Sigmoid colon (tissue), 7 donors: ENCODE results near the gene ASXL3. TPM values are rescaled to one million over a fixed set of nuclear protein-coding genes. Genes with fewer than 3 reads are reported as not detected.

Experiments used
- DNase-seq: peaks from one replicate; pipeline ENCODE4 v3.0.0-alpha.2; 2019
- H3K27ac ChIP-seq, 4 donors: fragments of 200-600 bp; sonication (generic); one replicate each; pipeline ENCODE4 v1.5.1; 2016 to 2019; ENCODE audit warnings: mild to moderate bottlenecking in 1 of 4
- H3K27me3 ChIP-seq, 3 donors: fragments of 200-600 bp; sonication (generic); one replicate each; pipeline ENCODE4 v1.5.1; 2019; ENCODE audit warnings: mild to moderate bottlenecking in 1 of 3
- H3K36me3 ChIP-seq, 4 donors: fragments of 200-600 bp; sonication (generic); one replicate each; pipeline ENCODE4 v1.5.1; 2016 to 2019
- H3K4me1 ChIP-seq, 4 donors: fragments of 200-600 bp; sonication (generic); one replicate each; pipeline ENCODE4 v1.5.1; 2017 to 2019
- H3K4me3 ChIP-seq, 4 donors: fragments of 200-600 bp; sonication (generic); one replicate each; pipeline ENCODE4 v1.5.1; 2017 to 2019; ENCODE audit warnings: mild to moderate bottlenecking in 2 of 4, moderate library complexity in 1 of 4
- H3K9me3 ChIP-seq, 4 donors: fragments of 200-600 bp in 3 of 4; sonication (generic) in 3 of 4; one replicate each; pipeline versions ENCODE4 v1.5.1 to v1.6.1; 2013 to 2019
- EP300 ChIP-seq, 4 donors: sonication (generic); formaldehyde crosslinking; IDR thresholded peaks; one replicate each; pipeline ENCODE4 v1.6.1; 2017; ENCODE audit warnings: antibody characterized with exemption in 4 of 4
- POLR2A ChIP-seq, 2 donors: fragments of 450-650 bp; IDR thresholded peaks; one replicate each; pipeline ENCODE4 v1.6.1; 2016; ENCODE audit warnings: antibody characterized with exemption in 2 of 2, mild to moderate bottlenecking in 2 of 2, moderate library complexity in 2 of 2
- POLR2AphosphoS5 ChIP-seq, 4 donors: sonication (generic); formaldehyde crosslinking; IDR thresholded peaks; one replicate each; pipeline ENCODE4 v1.6.1; 2017; ENCODE audit warnings: antibody characterized with exemption in 4 of 4
- WGBS, 2 donors: extraction: QIAGEN DNeasy Blood & Tissue Kit; methylation state at CpG; one replicate each; pipeline ENCODE4 v1.1.7; 2013; 5-methylcytosine and 5-hydroxymethylcytosine counted together
- intact Hi-C: fragments of 100-400 bp; cut with DNase I; formaldehyde crosslinking; loops from one replicate; pipeline ENCODE4 v1.15.1; 2023
- polyA plus RNA-seq, 3 donors: library from polyadenylated mRNA; stranded (reverse); fragments of 200-250 nt; gene quantifications; one replicate each; pipeline ENCODE4 v1.2.3, GENCODE V29; 2013
- total RNA-seq, 4 donors: library from RNA; depleted of rRNA; stranded (reverse); fragments of >200 nt; gene quantifications; one replicate each; pipeline ENCODE4 v1.1.0, GENCODE V29; 2016
- TF ChIP-seq, protein P1 (sequence below), 4 experiments: fragments of 450-650 bp in 3 of 4; fragments of 200-600 bp in 1 of 4; IDR thresholded peaks; one replicate each; pipeline ENCODE4 v1.5.1; 2016 to 2019; ENCODE audit warnings: antibody characterized with exemption in 4 of 4, mild to moderate bottlenecking in 3 of 4, moderate library complexity in 2 of 4
- donor health status: healthy with polysubstance abuse.
- donor health status: Bipolar disorder and iron deficiency.
- donor health status: healthy.

ASXL3 gene
- total and polyA plus RNA-seq, 7 donors = under 0.01 to 9.1 (median 3.6) TPM

DNA sequence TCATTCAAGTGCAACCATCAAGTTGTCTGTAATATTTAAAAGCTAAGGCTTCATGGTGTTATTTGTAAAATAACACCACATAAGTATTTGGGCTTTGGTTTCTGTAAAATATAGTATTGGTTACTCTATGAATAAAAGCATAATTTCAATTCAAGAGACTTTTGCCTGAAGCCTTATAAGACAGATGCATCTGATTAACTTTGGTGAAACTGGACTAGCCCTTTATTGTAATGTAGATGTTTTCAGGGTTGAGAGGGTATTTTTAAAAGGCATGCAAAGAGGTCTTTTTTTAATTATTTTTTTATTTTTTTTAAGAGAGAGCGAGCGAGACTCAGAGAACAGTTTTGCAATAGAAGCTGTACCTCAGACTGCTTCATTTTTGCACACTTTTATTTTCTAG is 66.5 kb downstream of the ASXL3 start:
- no peak overlapping the region for H3K4me3 ChIP-seq

DNA sequence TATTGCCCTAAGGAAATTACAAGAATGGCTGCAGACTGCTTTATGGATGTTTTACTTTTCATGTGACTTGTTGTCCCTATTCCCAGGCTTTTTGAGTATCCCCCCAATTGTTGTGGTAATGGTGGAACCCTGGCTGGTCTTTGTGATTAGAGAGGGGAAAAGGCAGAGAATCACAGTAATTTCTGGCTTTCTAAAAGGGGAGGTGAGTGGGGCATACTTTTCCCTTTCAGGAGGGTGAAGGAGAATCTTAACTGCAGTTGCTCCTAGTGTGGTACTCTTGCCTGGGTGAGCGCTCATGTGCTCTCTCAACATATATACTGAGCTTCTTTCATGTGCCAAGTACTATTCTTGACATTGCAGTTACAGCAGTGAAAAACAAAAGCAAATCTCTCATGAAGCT is 69.3 kb downstream of the ASXL3 start:
- intact Hi-C loops = no loop called here

More for the DNA sequence above, 66.5 kb downstream of the ASXL3 start:
- intact Hi-C loops = no loop called here
- H3K36me3 ChIP-seq = no peaks in the 10 kb centered on the region
- no peak for DNase-seq
- H3K9me3 ChIP-seq = no peaks in the 10 kb centered on the region
- no peak for TF ChIP-seq POLR2AphosphoS5 (IDR thresholded peaks at IDR 0.05)
- TF ChIP-seq, protein P1, sequence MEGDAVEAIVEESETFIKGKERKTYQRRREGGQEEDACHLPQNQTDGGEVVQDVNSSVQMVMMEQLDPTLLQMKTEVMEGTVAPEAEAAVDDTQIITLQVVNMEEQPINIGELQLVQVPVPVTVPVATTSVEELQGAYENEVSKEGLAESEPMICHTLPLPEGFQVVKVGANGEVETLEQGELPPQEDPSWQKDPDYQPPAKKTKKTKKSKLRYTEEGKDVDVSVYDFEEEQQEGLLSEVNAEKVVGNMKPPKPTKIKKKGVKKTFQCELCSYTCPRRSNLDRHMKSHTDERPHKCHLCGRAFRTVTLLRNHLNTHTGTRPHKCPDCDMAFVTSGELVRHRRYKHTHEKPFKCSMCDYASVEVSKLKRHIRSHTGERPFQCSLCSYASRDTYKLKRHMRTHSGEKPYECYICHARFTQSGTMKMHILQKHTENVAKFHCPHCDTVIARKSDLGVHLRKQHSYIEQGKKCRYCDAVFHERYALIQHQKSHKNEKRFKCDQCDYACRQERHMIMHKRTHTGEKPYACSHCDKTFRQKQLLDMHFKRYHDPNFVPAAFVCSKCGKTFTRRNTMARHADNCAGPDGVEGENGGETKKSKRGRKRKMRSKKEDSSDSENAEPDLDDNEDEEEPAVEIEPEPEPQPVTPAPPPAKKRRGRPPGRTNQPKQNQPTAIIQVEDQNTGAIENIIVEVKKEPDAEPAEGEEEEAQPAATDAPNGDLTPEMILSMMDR (IDR thresholded peaks at IDR 0.05) = no peak
- no peak for TF ChIP-seq POLR2A (IDR thresholded peaks at IDR 0.05)
- no peak for TF ChIP-seq EP300 (IDR thresholded peaks at IDR 0.05)
- no peaks in the 10 kb centered on the region for H3K4me1 ChIP-seq
- H3K27me3 ChIP-seq = no peaks in the 10 kb centered on the region
- no peak overlapping the region for H3K27ac ChIP-seq
- WGBS, 2 donors = 91 to 96% methylated on average over 2 of the region's 2 CpGs

GRCh38 chr18:33652635-33653034 is 74.6 kb downstream of the ASXL3 start:
- H3K27ac ChIP-seq = no peak overlapping the region
- H3K4me1 ChIP-seq = peaks cover 0 to 8% (median 0%) of the 10 kb centered on the region in 4 donors
- no peaks in the 10 kb centered on the region for H3K27me3 ChIP-seq
- 28 to 58% methylated on average over 1 of the region's 1 CpG for WGBS, 2 donors
- H3K4me3 ChIP-seq = no peak overlapping the region
- intact Hi-C loops = no loop called here
- DNase-seq = no peak
- no peaks in the 10 kb centered on the region for H3K36me3 ChIP-seq
- TF ChIP-seq, protein P1 (IDR thresholded peaks at IDR 0.05) = no peak
- TF ChIP-seq POLR2A (IDR thresholded peaks at IDR 0.05) = no peak
- TF ChIP-seq POLR2AphosphoS5 (IDR thresholded peaks at IDR 0.05) = no peak
- no peak for TF ChIP-seq EP300 (IDR thresholded peaks at IDR 0.05)
- no peaks in the 10 kb centered on the region for H3K9me3 ChIP-seq

More for the DNA sequence above, 69.3 kb downstream of the ASXL3 start:
- 95 to 98% methylated on average over 1 of the region's 1 CpG for WGBS, 2 donors
- no peaks in the 10 kb centered on the region for H3K27me3 ChIP-seq
- TF ChIP-seq POLR2AphosphoS5 (IDR thresholded peaks at IDR 0.05) (no peak), POLR2A (IDR thresholded peaks at IDR 0.05) (no peak), EP300 (IDR thresholded peaks at IDR 0.05) (no peak)
- TF ChIP-seq, protein P1 (IDR thresholded peaks at IDR 0.05) = no peak
- H3K27ac ChIP-seq = no peak overlapping the region
- no peak for DNase-seq
- no peaks in the 10 kb centered on the region for H3K36me3 ChIP-seq
- H3K4me1 ChIP-seq = no peaks in the 10 kb centered on the region
- no peaks in the 10 kb centered on the region for H3K9me3 ChIP-seq
- no peak overlapping the region for H3K4me3 ChIP-seq

- 76 to 85% methylated on average over 3 of the region's 3 CpGs for WGBS, 2 donors
- intact Hi-C loops = no loop called here
Observed at GRCh38 chr18:33653231-33653630, 75.2 kb downstream of the ASXL3 start.

More at GRCh38 chr18:33653231-33653630, 75.2 kb downstream of the ASXL3 start:
- TF ChIP-seq POLR2A (IDR thresholded peaks at IDR 0.05) (no peak), POLR2AphosphoS5 (IDR thresholded peaks at IDR 0.05) (no peak), EP300 (IDR thresholded peaks at IDR 0.05) (no peak)
- TF ChIP-seq, protein P1 (IDR thresholded peaks at IDR 0.05) = no peak
- Histone ChIP-seq H3K36me3 (no peaks in the 10 kb centered on the region), H3K27me3 (no peaks in the 10 kb centered on the region), H3K4me3 (no peak overlapping the region), H3K9me3 (no peaks in the 10 kb centered on the region), H3K4me1 (peaks cover 0 to 13% (median 0%) of the 10 kb centered on the region in 4 donors), H3K27ac (no peak overlapping the region)
- no peak for DNase-seq
